ENCODE measurements around the gene LRBA.

Gene LRBA

DNA sequence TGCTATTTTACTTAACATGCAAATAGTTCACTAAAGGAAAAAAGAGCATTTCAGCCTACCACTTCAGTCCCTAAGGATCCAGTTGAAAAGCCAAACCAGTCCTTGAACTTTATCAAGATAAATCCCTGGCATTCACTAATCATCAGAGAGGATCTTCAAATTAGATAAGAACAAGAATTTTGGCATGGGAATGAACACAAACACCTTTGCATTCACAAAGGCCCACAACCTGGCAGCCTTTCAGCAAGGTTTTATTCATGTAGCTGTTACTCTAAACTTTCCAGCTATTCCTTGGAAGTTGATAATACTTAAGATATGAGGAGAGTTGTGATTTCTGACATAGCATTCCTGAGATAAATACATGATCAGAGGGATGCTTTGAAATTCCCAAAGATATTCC, 193.4 kb downstream of the LRBA start:
- no peak overlapping the region for H3K27ac ChIP-seq (ENCODE audit: low read depth in 2 of 2, low read length in 2 of 2)
- peaks cover 0 to 2% of the 10 kb centered on the region in 2 donors for H3K36me3 ChIP-seq (ENCODE audit: control insufficient read depth in 2 of 2, insufficient read depth in 2 of 2, low read length in 2 of 2)
- no peaks in the 10 kb centered on the region for H3K9me3 ChIP-seq (ENCODE audit: control insufficient read depth in 2 of 2, low read length in 2 of 2)
- no peaks in the 10 kb centered on the region for H3K27me3 ChIP-seq (ENCODE audit: control insufficient read depth in 2 of 2, insufficient read depth in 2 of 2, low read length in 2 of 2)
- no peak overlapping the region for H3K9ac ChIP-seq (ENCODE audit: low read depth in 1 of 2, low read length in 2 of 2)
- no peaks in the 10 kb centered on the region for H3K4me1 ChIP-seq (ENCODE audit: control insufficient read depth in 2 of 2, insufficient read depth in 2 of 2, low read length in 2 of 2)
- H3K4me3 ChIP-seq (ENCODE audit: low read length in 2 of 2) = no peak overlapping the region

DNA sequence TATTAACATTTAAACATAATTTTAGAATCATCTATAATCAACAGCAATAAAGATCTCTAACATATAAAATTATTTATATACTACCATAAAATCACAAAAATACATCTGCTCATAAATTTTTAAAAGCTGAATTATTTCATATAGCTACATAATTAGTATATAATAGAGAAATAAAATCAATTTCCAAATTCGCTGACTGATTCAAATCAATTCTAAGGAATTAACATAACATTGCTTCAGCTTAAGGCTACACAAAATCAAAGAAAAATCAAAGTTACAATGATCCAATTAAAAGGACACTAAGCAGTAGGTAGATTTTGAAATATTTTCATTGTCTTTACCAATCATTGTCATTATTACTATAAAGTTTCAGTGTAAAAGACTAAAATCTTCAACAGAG, 194.7 kb downstream of the LRBA start:
- Histone ChIP-seq H3K4me3 (ENCODE audit: low read length in 2 of 2) (no peak overlapping the region), H3K36me3 (ENCODE audit: control insufficient read depth in 2 of 2, insufficient read depth in 2 of 2, low read length in 2 of 2) (no peaks in the 10 kb centered on the region), H3K9ac (ENCODE audit: low read depth in 1 of 2, low read length in 2 of 2) (no peak overlapping the region), H3K27ac (ENCODE audit: low read depth in 2 of 2, low read length in 2 of 2) (no peak overlapping the region), H3K27me3 (ENCODE audit: control insufficient read depth in 2 of 2, insufficient read depth in 2 of 2, low read length in 2 of 2) (no peaks in the 10 kb centered on the region), H3K4me1 (ENCODE audit: control insufficient read depth in 2 of 2, insufficient read depth in 2 of 2, low read length in 2 of 2) (no peaks in the 10 kb centered on the region), H3K9me3 (ENCODE audit: control insufficient read depth in 2 of 2, low read length in 2 of 2) (no peaks in the 10 kb centered on the region)

DNA sequence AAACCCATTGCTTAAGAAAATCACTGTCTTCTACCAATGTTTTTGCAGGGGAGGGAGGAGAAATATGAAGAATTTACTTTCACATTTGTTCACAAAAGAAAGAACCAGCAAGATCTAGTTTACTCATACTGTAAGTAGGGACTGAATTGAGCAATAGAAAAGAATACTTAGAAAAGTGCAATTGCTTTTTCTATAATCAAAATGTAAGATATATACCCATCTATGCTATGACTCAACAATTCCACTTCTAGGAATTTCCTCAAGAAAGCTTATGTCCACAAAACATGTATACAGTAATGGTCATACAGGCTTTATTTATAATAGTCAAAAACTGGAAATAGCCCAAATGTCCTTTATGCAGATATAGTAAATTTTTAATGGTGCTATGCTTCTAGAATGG, 196.4 kb downstream of the LRBA start:
- no peak overlapping the region for H3K4me3 ChIP-seq (ENCODE audit: low read length in 2 of 2)
- no peaks in the 10 kb centered on the region for H3K9me3 ChIP-seq (ENCODE audit: control insufficient read depth in 2 of 2, low read length in 2 of 2)
- no peaks in the 10 kb centered on the region for H3K4me1 ChIP-seq (ENCODE audit: control insufficient read depth in 2 of 2, insufficient read depth in 2 of 2, low read length in 2 of 2)
- H3K36me3 ChIP-seq (ENCODE audit: control insufficient read depth in 2 of 2, insufficient read depth in 2 of 2, low read length in 2 of 2) = no peaks in the 10 kb centered on the region
- no peak overlapping the region for H3K9ac ChIP-seq (ENCODE audit: low read depth in 1 of 2, low read length in 2 of 2)
- H3K27ac ChIP-seq (ENCODE audit: low read depth in 2 of 2, low read length in 2 of 2) = no peak overlapping the region
- no peaks in the 10 kb centered on the region for H3K27me3 ChIP-seq (ENCODE audit: control insufficient read depth in 2 of 2, insufficient read depth in 2 of 2, low read length in 2 of 2)

DNA sequence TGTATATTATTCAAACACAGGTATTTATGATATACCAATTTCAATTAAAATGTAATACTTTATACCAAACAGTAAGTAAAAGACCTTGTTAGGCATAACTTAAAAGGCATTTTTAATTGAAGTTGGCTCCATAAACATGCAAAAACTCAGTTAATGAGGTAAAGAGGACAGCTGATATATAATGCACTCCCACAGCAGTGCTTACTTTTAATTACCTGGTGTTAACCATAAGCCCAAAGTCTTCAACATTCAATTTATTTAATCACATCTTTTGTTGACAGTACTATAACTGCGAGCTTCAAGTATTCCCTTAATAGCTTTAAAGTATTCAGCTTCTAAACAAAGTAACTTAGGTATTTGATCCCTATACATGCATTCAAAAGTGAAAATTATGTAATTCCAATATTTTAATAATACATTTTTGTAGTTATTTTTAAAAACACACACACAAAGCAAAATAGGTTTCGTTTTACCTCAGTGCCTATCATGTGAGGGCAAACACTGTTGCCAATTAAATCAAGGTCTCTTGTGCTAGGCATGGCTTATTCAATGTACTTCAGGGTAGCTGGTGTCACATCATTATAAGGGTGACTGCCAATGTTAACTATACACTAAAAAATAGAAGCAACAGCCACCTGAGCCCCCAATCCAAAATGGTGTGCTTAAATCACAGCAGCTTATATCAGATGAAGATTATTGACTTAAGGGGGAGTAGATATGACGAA, 197.1 kb downstream of the LRBA start:
- H3K4me3 ChIP-seq (ENCODE audit: low read length in 2 of 2) = no peak overlapping the region
- H3K27me3 ChIP-seq (ENCODE audit: control insufficient read depth in 2 of 2, insufficient read depth in 2 of 2, low read length in 2 of 2) = no peaks in the 10 kb centered on the region
- H3K36me3 ChIP-seq (ENCODE audit: control insufficient read depth in 2 of 2, insufficient read depth in 2 of 2, low read length in 2 of 2) = no peaks in the 10 kb centered on the region
- H3K27ac ChIP-seq (ENCODE audit: low read depth in 2 of 2, low read length in 2 of 2) = no peak overlapping the region
- H3K9me3 ChIP-seq (ENCODE audit: control insufficient read depth in 2 of 2, low read length in 2 of 2) = no peaks in the 10 kb centered on the region
- no peaks in the 10 kb centered on the region for H3K4me1 ChIP-seq (ENCODE audit: control insufficient read depth in 2 of 2, insufficient read depth in 2 of 2, low read length in 2 of 2)
- H3K9ac ChIP-seq (ENCODE audit: low read depth in 1 of 2, low read length in 2 of 2) = no peak overlapping the region

DNA sequence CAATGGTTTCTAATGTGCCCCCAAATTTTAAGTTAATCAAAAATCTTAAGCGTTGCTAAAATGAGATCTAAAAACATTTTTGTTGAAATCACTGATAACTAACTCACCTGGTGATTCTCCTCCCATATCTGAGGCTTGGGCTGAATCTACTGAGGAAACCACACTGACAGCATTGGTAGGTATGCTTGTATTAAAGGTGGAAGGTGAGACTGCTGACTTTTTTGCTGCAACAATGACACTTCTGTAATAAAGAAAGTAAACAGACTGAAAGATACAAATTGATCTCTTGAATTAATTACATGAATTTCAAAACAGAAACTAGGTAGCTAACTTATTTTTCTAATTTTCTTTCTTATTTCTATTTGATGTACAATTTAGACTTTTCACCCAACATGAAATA, 198.1 kb downstream of the LRBA start:
- H3K27me3 ChIP-seq (ENCODE audit: control insufficient read depth in 2 of 2, insufficient read depth in 2 of 2, low read length in 2 of 2) = no peaks in the 10 kb centered on the region
- H3K36me3 ChIP-seq (ENCODE audit: control insufficient read depth in 2 of 2, insufficient read depth in 2 of 2, low read length in 2 of 2) = no peaks in the 10 kb centered on the region
- no peaks in the 10 kb centered on the region for H3K9me3 ChIP-seq (ENCODE audit: control insufficient read depth in 2 of 2, low read length in 2 of 2)
- no peak overlapping the region for H3K27ac ChIP-seq (ENCODE audit: low read depth in 2 of 2, low read length in 2 of 2)
- H3K4me3 ChIP-seq (ENCODE audit: low read length in 2 of 2) = no peak overlapping the region
- no peak overlapping the region for H3K9ac ChIP-seq (ENCODE audit: low read depth in 1 of 2, low read length in 2 of 2)
- no peaks in the 10 kb centered on the region for H3K4me1 ChIP-seq (ENCODE audit: control insufficient read depth in 2 of 2, insufficient read depth in 2 of 2, low read length in 2 of 2)

DNA sequence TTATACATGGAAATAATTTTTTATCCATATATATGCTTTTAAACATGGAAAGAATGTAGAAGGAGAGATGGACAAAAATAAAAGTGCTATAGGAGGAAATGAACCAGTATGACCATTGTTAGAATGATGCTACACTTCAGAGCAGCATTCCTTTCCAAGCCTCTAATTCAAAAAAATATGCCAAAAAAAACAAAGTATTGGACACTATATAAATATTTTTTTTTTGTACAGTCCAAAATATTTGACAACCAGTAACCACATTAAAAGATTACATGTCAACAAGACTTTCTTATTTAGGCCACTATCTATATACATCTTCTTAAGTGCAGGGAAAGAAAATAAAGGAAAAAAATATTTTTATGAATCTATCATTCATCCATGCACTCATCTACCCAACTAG, 198.6 kb downstream of the LRBA start:
- H3K4me1 ChIP-seq (ENCODE audit: control insufficient read depth in 2 of 2, insufficient read depth in 2 of 2, low read length in 2 of 2) = no peaks in the 10 kb centered on the region
- H3K9ac ChIP-seq (ENCODE audit: low read depth in 1 of 2, low read length in 2 of 2) = no peak overlapping the region
- H3K27ac ChIP-seq (ENCODE audit: low read depth in 2 of 2, low read length in 2 of 2) = no peak overlapping the region
- no peaks in the 10 kb centered on the region for H3K36me3 ChIP-seq (ENCODE audit: control insufficient read depth in 2 of 2, insufficient read depth in 2 of 2, low read length in 2 of 2)
- no peaks in the 10 kb centered on the region for H3K27me3 ChIP-seq (ENCODE audit: control insufficient read depth in 2 of 2, insufficient read depth in 2 of 2, low read length in 2 of 2)
- no peaks in the 10 kb centered on the region for H3K9me3 ChIP-seq (ENCODE audit: control insufficient read depth in 2 of 2, low read length in 2 of 2)
- H3K4me3 ChIP-seq (ENCODE audit: low read length in 2 of 2) = no peak overlapping the region

DNA sequence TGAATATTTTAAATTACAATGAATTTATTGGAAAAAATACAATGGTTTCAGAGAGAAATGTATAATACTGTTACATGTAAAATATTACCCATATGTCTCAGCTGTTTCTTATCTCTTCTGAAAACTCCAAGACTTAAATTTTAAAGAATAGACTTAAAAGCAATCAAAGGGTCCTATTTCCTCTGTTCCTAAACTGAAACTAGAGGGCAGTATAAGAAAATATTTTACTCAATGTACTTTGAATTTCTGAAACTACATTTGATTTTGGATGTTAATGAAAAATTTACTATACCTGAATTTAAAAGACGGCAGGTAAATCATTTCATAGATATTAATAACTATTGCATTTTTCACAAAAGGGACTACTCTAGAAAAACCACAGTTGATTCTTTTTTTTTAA, 200.2 kb downstream of the LRBA start:
- Histone ChIP-seq H3K27ac (ENCODE audit: low read depth in 2 of 2, low read length in 2 of 2) (no peak overlapping the region), H3K4me1 (ENCODE audit: control insufficient read depth in 2 of 2, insufficient read depth in 2 of 2, low read length in 2 of 2) (no peaks in the 10 kb centered on the region), H3K9ac (ENCODE audit: low read depth in 1 of 2, low read length in 2 of 2) (no peak overlapping the region), H3K4me3 (ENCODE audit: low read length in 2 of 2) (no peak overlapping the region), H3K9me3 (ENCODE audit: control insufficient read depth in 2 of 2, low read length in 2 of 2) (no peaks in the 10 kb centered on the region), H3K36me3 (ENCODE audit: control insufficient read depth in 2 of 2, insufficient read depth in 2 of 2, low read length in 2 of 2) (no peaks in the 10 kb centered on the region), H3K27me3 (ENCODE audit: control insufficient read depth in 2 of 2, insufficient read depth in 2 of 2, low read length in 2 of 2) (no peaks in the 10 kb centered on the region)

DNA sequence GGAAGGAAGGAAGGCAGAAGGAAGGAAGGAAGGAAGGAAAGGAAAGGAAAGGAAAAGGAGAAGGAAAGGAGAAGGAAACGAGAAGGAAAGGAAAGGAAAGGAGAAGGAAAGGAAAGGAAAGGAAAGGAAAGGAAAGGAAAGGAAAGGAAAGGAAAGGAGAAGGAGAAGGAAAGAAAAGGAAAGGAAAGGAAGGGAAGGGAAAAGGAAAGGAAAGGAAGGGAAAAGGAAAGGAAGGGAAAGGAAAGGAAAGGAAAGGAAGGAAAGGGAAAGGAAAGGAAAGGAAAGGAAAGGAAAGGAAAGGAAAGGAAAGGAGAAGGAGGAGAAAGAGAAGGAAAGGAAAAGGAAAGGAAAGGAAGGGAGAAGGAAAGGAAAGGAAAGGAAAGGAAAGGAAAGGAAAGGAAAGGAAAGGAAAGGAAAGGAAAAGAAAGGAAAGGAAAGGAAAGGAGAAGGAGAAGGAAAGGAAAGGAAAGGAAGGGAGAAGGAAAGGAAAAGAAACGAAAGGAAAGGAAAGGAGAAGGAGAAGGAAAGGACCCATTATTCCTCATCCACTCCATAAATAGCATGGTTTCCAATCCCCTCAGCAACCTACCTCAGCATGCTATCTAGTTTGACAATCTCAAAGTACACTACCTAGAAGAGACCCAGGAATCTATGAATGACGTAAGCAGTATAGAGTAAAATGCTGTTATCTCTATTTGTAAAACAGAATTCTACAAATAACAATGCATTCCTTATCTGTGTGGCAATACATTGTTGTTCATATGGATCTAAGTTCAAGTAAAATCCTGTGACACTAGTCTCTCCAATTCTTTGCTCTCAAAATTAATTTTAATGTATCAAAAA, 209.7 kb downstream of the LRBA start:
- H3K4me3 ChIP-seq (ENCODE audit: low read length in 2 of 2) = no peak overlapping the region
- peaks cover 2 to 3% of the 10 kb centered on the region in 2 donors for H3K36me3 ChIP-seq (ENCODE audit: control insufficient read depth in 2 of 2, insufficient read depth in 2 of 2, low read length in 2 of 2)
- no peaks in the 10 kb centered on the region for H3K9me3 ChIP-seq (ENCODE audit: control insufficient read depth in 2 of 2, low read length in 2 of 2)
- H3K27me3 ChIP-seq (ENCODE audit: control insufficient read depth in 2 of 2, insufficient read depth in 2 of 2, low read length in 2 of 2) = no peaks in the 10 kb centered on the region
- no peak overlapping the region for H3K27ac ChIP-seq (ENCODE audit: low read depth in 2 of 2, low read length in 2 of 2)
- no peaks in the 10 kb centered on the region for H3K4me1 ChIP-seq (ENCODE audit: control insufficient read depth in 2 of 2, insufficient read depth in 2 of 2, low read length in 2 of 2)
- H3K9ac ChIP-seq (ENCODE audit: low read depth in 1 of 2, low read length in 2 of 2) = no peak overlapping the region

DNA sequence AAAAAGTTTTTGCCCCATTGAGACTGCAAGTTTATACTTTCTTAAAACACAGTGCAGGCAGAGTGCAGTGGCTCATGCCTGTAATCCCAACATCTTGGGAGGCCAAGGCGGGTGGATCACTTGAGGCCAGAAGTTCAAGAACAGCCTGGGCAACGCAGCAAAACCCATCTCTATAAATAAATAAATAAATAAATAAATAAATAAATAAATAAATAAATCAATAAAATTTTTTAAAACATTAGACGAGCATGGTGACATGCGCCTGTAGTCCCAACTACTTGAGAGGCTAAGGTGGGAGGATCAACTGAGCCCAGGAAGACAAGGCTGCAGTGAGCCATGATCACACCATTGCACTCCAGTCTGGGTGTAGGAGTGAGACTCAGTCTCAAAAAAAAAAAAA, 213.3 kb downstream of the LRBA start:
- peaks cover 2 to 3% of the 10 kb centered on the region in 2 donors for H3K36me3 ChIP-seq (ENCODE audit: control insufficient read depth in 2 of 2, insufficient read depth in 2 of 2, low read length in 2 of 2)
- H3K9ac ChIP-seq (ENCODE audit: low read depth in 1 of 2, low read length in 2 of 2) = no peak overlapping the region
- no peaks in the 10 kb centered on the region for H3K9me3 ChIP-seq (ENCODE audit: control insufficient read depth in 2 of 2, low read length in 2 of 2)
- no peaks in the 10 kb centered on the region for H3K27me3 ChIP-seq (ENCODE audit: control insufficient read depth in 2 of 2, insufficient read depth in 2 of 2, low read length in 2 of 2)
- H3K27ac ChIP-seq (ENCODE audit: low read depth in 2 of 2, low read length in 2 of 2) = no peak overlapping the region
- H3K4me1 ChIP-seq (ENCODE audit: control insufficient read depth in 2 of 2, insufficient read depth in 2 of 2, low read length in 2 of 2) = no peaks in the 10 kb centered on the region
- no peak overlapping the region for H3K4me3 ChIP-seq (ENCODE audit: low read length in 2 of 2)

DNA sequence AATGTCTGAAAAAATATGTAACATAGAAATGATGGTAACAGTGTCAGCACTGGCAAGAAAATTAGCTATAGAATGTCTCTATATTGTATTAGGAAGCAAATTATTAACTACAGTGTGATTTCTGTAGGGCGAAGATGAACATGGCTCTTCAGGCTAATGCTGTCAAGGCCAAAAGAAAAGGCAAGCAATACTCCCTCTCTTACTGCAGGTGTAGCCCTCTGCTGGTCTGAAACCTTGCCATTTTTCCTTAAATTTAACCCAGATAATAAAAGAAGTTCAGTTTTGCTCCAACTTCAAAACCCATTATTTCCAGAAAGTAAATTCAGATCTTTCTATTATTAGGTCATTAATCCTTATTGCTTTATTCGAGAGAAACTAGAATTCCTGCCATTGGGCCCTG, 215.9 kb downstream of the LRBA start:
- no peak overlapping the region for H3K9ac ChIP-seq (ENCODE audit: low read depth in 1 of 2, low read length in 2 of 2)
- H3K9me3 ChIP-seq (ENCODE audit: control insufficient read depth in 2 of 2, low read length in 2 of 2) = no peaks in the 10 kb centered on the region
- H3K4me3 ChIP-seq (ENCODE audit: low read length in 2 of 2) = no peak overlapping the region
- H3K27me3 ChIP-seq (ENCODE audit: control insufficient read depth in 2 of 2, insufficient read depth in 2 of 2, low read length in 2 of 2) = no peaks in the 10 kb centered on the region
- H3K4me1 ChIP-seq (ENCODE audit: control insufficient read depth in 2 of 2, insufficient read depth in 2 of 2, low read length in 2 of 2) = no peaks in the 10 kb centered on the region
- H3K27ac ChIP-seq (ENCODE audit: low read depth in 2 of 2, low read length in 2 of 2) = no peak overlapping the region
- H3K36me3 ChIP-seq (ENCODE audit: control insufficient read depth in 2 of 2, insufficient read depth in 2 of 2, low read length in 2 of 2) = peaks cover 0 to 3% of the 10 kb centered on the region in 2 donors
